Measurements from ENCODE around the gene ANAPC7. TPM values are rescaled to one million over a fixed set of nuclear protein-coding genes. Genes with fewer than 3 reads are reported as not detected.
A peak's percentile ranks its signal among the peaks of the same experiment; 100 is the strongest.
"Not testable (repeated sequence)": the region's sequence is repeated elsewhere in the genome, so short reads cannot be mapped to it uniquely, and the experiment has no call there.

ANAPC7 gene
- total RNA-seq, 2 experiments from 2014 or later, result 51.2 to 61.2 TPM

- H3K4me3 Mint-ChIP-seq; H3K27me3 Mint-ChIP-seq (ENCODE audit: low read depth); H3K36me3 Mint-ChIP-seq (ENCODE audit: low read depth); DNase-seq; H3K27ac Mint-ChIP-seq; intact Hi-C loops (cut with micrococcal nuclease); H3K9me3 Mint-ChIP-seq; H3K4me1 Mint-ChIP-seq (ENCODE audit: low read depth): not testable (repeated sequence)
- CTCF ChIA-PET, result interaction anchor here (1.3 to 2.6 kb wide), 2 partner anchors 10 to 319 kb away, joined by 3 to 17 read pairs; no protein-coding TSS in a partner anchor
Measured at GRCh38 chr12:110420644-110421043, 17.1 kb upstream of the ANAPC7 start.

GRCh38 chr12:110417113-110417512, 13.6 kb upstream of the ANAPC7 start:
- DNase-seq; H3K27ac Mint-ChIP-seq; H3K4me1 Mint-ChIP-seq (ENCODE audit: low read depth); H3K9me3 Mint-ChIP-seq; H3K4me3 Mint-ChIP-seq; H3K36me3 Mint-ChIP-seq (ENCODE audit: low read depth); H3K27me3 Mint-ChIP-seq (ENCODE audit: low read depth); intact Hi-C loops (cut with micrococcal nuclease): not testable (repeated sequence)
- CTCF ChIA-PET, result interaction anchor here (1.3 kb wide), 1 partner anchor 14 kb away, joined by 3 read pairs; no protein-coding TSS in a partner anchor

DNA sequence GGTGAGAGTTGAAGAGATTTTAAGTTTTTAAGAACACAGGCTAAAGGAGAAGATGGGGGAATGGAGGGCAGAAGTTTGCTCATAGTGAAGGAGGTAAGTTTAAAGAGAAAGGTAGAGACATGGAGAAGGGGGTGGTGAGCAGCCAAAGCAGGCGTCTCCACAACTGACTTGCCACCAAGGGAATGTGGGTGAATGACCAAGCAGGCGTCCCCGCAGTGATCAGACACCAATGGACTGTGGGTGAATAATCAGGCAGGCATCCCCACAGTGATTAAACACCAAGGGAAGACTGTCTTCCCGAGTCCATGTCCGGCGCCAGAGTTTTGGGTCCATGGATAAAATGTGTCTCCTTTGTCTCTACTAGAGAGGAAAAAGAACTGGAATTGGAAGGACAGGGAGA, 6.6 kb upstream of the ANAPC7 start:
- H3K36me3 Mint-ChIP-seq (ENCODE audit: low read depth); intact Hi-C loops (cut with micrococcal nuclease); H3K27ac Mint-ChIP-seq; H3K4me1 Mint-ChIP-seq (ENCODE audit: low read depth); CTCF ChIA-PET; H3K9me3 Mint-ChIP-seq; H3K4me3 Mint-ChIP-seq; DNase-seq; H3K27me3 Mint-ChIP-seq (ENCODE audit: low read depth): not testable (repeated sequence)

GRCh38 chr12:110405126-110405662, 1.7 kb upstream of the ANAPC7 start:
- Mint-ChIP-seq H3K36me3 (ENCODE audit: low read depth) (peaks cover 11% of the 10 kb centered on the region), H3K4me1 (ENCODE audit: low read depth) (peaks cover 20% of the 10 kb centered on the region)
- CTCF ChIA-PET, result interaction anchor here (0.7 to 1.2 kb wide), 2 partner anchors 26 to 197 kb away, joined by 4 to 6 read pairs; no protein-coding TSS in a partner anchor
- H3K9me3 Mint-ChIP-seq; H3K4me3 Mint-ChIP-seq; H3K27ac Mint-ChIP-seq; DNase-seq; intact Hi-C loops (cut with micrococcal nuclease); H3K27me3 Mint-ChIP-seq (ENCODE audit: low read depth): not testable (repeated sequence)

DNA sequence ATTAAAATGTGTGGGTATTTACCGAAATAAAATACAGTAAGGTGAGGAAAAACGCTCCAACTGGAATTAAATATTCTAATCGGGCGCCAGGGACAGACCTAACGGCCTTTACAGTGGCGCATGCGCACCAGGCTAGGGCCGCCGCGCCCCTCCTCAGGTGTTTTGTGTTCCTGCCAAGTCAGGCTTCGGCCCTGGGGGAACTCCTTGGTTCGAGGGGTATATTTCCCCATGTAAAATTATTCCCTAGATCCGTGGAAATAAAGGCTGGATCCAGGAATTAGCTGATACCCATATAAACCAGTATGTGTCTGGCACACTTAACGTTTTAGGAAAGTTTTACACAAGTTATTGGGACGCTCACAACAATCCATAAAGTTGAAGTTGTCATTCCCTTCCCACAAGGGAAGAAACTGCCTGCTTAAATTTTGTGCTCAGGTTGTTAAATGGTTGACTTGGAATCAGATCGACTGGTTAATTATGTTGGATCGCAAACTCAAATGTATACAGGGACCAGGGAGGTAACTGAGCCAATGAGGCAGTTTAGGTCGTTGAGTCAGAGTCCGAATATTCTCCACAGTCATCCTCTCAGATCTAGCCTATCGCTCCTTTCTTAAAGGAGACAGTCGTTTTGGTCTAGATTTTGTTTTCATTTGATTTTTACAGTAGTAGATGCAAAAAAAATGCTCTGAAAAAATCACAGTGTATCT, 621 bp upstream of the ANAPC7 start:
- Mint-ChIP-seq H3K4me3 (peak overlapping the region; percentile 98), H3K4me1 (ENCODE audit: low read depth) (peaks cover 27% of the 10 kb centered on the region), H3K27ac (peak overlapping the region; percentile 99), H3K36me3 (ENCODE audit: low read depth) (peaks cover 14% of the 10 kb centered on the region), H3K9me3 (no peaks in the 10 kb centered on the region), H3K27me3 (ENCODE audit: low read depth) (no peaks in the 10 kb centered on the region)
- intact Hi-C loops (cut with micrococcal nuclease), result loop anchor here (1.0 kb wide), 5 partner anchors 27 to 123 kb away; partner anchors contain the start of genes ARPC3, ATP2A2, FAM216A and GPN3
- DNase-seq, result peak; percentile 83
- CTCF ChIA-PET, result interaction anchor here (1.2 kb wide), 1 partner anchor 27 kb away, joined by 6 read pairs; no protein-coding TSS in a partner anchor

- Mint-ChIP-seq H3K4me1 (ENCODE audit: low read depth) (peaks cover 8% of the 10 kb centered on the region), H3K27ac (no peak overlapping the region), H3K4me3 (no peak overlapping the region), H3K9me3 (no peaks in the 10 kb centered on the region), H3K36me3 (ENCODE audit: low read depth) (peaks cover 44% of the 10 kb centered on the region), H3K27me3 (ENCODE audit: low read depth) (no peaks in the 10 kb centered on the region)
- CTCF ChIA-PET, result no interaction called here
- DNase-seq, result no peak
- intact Hi-C loops (cut with micrococcal nuclease), result no loop called here
Measured at GRCh38 chr12:110382683-110383082, 20.8 kb downstream of the ANAPC7 start.

GRCh38 chr12:110379631-110380030, 23.9 kb downstream of the ANAPC7 start:
- Mint-ChIP-seq H3K27me3 (ENCODE audit: low read depth) (no peaks in the 10 kb centered on the region), H3K4me3 (no peak overlapping the region)
- intact Hi-C loops (cut with micrococcal nuclease), result no loop called here

GRCh38 chr12:110379197-110379596, 24.3 kb downstream of the ANAPC7 start:
- no peak overlapping the region for H3K4me3 Mint-ChIP-seq
- intact Hi-C loops (cut with micrococcal nuclease), result no loop called here
- H3K9me3 Mint-ChIP-seq, result no peaks in the 10 kb centered on the region

More at GRCh38 chr12:110379631-110380030, 23.9 kb downstream of the ANAPC7 start:
- Mint-ChIP-seq H3K4me1 (ENCODE audit: low read depth) (peaks cover under 1% of the 10 kb centered on the region), H3K9me3 (no peaks in the 10 kb centered on the region), H3K36me3 (ENCODE audit: low read depth) (peaks cover 39% of the 10 kb centered on the region), H3K27ac (no peak overlapping the region)
- no peak for DNase-seq
- CTCF ChIA-PET, result interaction anchor here (0.6 to 1.2 kb wide), 2 partner anchors 52 to 958 kb away, joined by 3 to 7 read pairs; no protein-coding TSS in a partner anchor

DNA sequence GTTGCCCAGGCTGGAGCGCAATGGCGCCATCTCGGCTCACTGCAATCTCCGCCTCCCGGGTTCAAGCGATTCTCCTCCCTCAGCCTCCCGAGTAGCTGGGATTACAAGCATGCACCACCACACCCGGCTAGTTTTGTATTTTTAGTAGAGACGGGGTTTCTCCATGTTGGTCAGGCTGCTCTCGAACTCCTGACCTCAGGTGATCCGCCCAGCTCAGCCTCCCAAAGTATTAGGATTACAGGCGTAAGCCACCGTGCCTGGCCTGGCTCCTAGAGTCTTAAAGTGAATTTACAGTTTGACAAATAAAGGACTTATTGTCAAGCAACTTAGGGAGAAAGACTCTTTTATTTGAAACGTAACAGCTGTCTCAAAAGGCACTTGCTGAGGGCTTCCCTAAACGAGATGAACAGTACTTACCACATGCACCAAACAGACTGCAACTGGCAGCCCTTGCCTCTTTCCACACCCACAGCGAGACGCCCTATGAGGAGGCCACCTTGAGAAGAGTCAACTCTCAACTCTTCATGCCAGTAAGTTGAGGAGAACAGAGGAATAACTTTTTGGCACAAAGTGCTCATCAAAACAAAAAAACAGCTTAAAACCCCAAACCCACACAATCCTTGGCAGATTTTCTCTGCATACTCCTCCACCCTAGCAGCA, 25.2 kb downstream of the ANAPC7 start:
- DNase-seq; H3K27me3 Mint-ChIP-seq (ENCODE audit: low read depth); H3K9me3 Mint-ChIP-seq; H3K4me3 Mint-ChIP-seq; H3K4me1 Mint-ChIP-seq (ENCODE audit: low read depth); H3K27ac Mint-ChIP-seq; intact Hi-C loops (cut with micrococcal nuclease): not testable (repeated sequence)
- CTCF ChIA-PET, result interaction anchor here (0.7 kb wide), 1 partner anchor 8 kb away, joined by 9 read pairs; no protein-coding TSS in a partner anchor
- H3K36me3 Mint-ChIP-seq (ENCODE audit: low read depth), result peaks cover 42% of the 10 kb centered on the region

More at GRCh38 chr12:110379197-110379596, 24.3 kb downstream of the ANAPC7 start:
- Mint-ChIP-seq H3K27ac (no peak overlapping the region), H3K36me3 (ENCODE audit: low read depth) (peaks cover 37% of the 10 kb centered on the region), H3K4me1 (ENCODE audit: low read depth) (no peaks in the 10 kb centered on the region), H3K27me3 (ENCODE audit: low read depth) (no peaks in the 10 kb centered on the region)
- CTCF ChIA-PET, result interaction anchor here (0.7 to 1.2 kb wide), 2 partner anchors 7 to 52 kb away, joined by 7 to 9 read pairs; no protein-coding TSS in a partner anchor
- DNase-seq, result no peak

- Mint-ChIP-seq H3K4me1 (ENCODE audit: low read depth) (no peaks in the 10 kb centered on the region), H3K27me3 (ENCODE audit: low read depth) (no peaks in the 10 kb centered on the region), H3K9me3 (no peaks in the 10 kb centered on the region), H3K36me3 (ENCODE audit: low read depth) (peaks cover 22% of the 10 kb centered on the region), H3K27ac (no peak overlapping the region), H3K4me3 (no peak overlapping the region)
- no peak for DNase-seq
- CTCF ChIA-PET, result interaction anchor here (0.6 kb wide), 1 partner anchor 926 kb away, joined by 3 read pairs; no protein-coding TSS in a partner anchor
- intact Hi-C loops (cut with micrococcal nuclease), result no loop called here
Measured at GRCh38 chr12:110373962-110374611, 29.4 kb downstream of the ANAPC7 start.

DNA sequence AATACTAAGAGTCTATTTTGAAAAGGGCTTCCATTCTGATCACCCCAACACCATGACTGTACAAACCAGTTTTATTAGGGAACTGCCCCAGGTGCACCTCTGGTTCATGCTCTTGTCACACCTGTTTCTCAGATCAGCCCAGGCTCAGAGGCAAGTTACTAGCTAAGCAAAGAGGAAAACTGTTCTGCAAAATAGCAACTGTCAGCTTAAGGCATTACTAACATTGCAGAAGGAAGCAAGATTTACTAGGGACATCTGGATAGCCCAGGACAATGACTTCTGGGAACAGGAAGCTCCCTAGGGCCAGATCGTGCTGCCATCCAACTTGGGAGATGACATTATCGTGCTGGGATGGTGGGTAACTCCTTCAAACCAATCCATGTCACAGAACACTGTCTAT, 30.1 kb downstream of the ANAPC7 start:
- H3K4me1 Mint-ChIP-seq (ENCODE audit: low read depth), result no peaks in the 10 kb centered on the region
- H3K4me3 Mint-ChIP-seq, result no peak overlapping the region
- CTCF ChIA-PET, result interaction anchor here (0.6 to 0.8 kb wide), 2 partner anchors 11 to 927 kb away, joined by 3 to 4 read pairs; no protein-coding TSS in a partner anchor
- no peak for DNase-seq
- intact Hi-C loops (cut with micrococcal nuclease), result no loop called here
- H3K27ac Mint-ChIP-seq, result no peak overlapping the region
- no peaks in the 10 kb centered on the region for H3K9me3 Mint-ChIP-seq
- no peaks in the 10 kb centered on the region for H3K27me3 Mint-ChIP-seq (ENCODE audit: low read depth)
- H3K36me3 Mint-ChIP-seq (ENCODE audit: low read depth), result peaks cover 18% of the 10 kb centered on the region

DNA sequence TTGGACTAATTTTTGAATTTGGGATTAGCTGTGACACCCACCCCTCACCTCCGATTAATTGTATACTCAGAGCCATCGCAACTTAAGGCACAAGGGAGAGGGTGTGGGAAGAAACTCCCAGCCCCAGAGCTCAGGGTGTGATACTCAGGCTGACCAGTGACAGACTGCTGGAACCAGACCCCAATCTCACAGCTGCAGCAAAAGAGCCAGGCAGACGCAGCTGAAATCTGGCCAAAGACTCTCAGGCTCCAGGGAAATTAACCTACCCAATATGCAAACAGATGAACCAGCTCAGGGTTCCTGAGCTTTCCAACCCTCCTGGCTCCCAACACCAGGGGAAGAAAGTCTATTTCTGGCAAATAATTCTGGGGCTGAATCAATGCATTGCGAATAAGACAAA, 30.5 kb downstream of the ANAPC7 start:
- Mint-ChIP-seq H3K9me3 (no peaks in the 10 kb centered on the region), H3K36me3 (ENCODE audit: low read depth) (peaks cover 14% of the 10 kb centered on the region), H3K4me3 (no peak overlapping the region), H3K27me3 (ENCODE audit: low read depth) (no peaks in the 10 kb centered on the region), H3K4me1 (ENCODE audit: low read depth) (no peaks in the 10 kb centered on the region), H3K27ac (no peak overlapping the region)
- intact Hi-C loops (cut with micrococcal nuclease), result no loop called here
- CTCF ChIA-PET, result interaction anchor here (0.8 kb wide), 1 partner anchor 11 kb away, joined by 4 read pairs; no protein-coding TSS in a partner anchor
- DNase-seq, result no peak
